Ishikawa (cell line): ENCODE data around the gene SLC28A1.

ENCODE experiments used
- EP300 ChIP-seq: IDR thresholded peaks from 2 replicates; pipeline ENCODE4 v1.6.1; 2012; ENCODE audit warnings: borderline replicate concordance
- TEAD4 ChIP-seq: IDR thresholded peaks from 2 replicates; pipeline ENCODE4 v1.6.1; 2012
- TF ChIP-seq, protein P1 (sequence below): IDR thresholded peaks from 2 replicates; pipeline ENCODE4 v1.6.1; 2012; ENCODE audit warnings: low read depth, mild to moderate bottlenecking

DNA sequence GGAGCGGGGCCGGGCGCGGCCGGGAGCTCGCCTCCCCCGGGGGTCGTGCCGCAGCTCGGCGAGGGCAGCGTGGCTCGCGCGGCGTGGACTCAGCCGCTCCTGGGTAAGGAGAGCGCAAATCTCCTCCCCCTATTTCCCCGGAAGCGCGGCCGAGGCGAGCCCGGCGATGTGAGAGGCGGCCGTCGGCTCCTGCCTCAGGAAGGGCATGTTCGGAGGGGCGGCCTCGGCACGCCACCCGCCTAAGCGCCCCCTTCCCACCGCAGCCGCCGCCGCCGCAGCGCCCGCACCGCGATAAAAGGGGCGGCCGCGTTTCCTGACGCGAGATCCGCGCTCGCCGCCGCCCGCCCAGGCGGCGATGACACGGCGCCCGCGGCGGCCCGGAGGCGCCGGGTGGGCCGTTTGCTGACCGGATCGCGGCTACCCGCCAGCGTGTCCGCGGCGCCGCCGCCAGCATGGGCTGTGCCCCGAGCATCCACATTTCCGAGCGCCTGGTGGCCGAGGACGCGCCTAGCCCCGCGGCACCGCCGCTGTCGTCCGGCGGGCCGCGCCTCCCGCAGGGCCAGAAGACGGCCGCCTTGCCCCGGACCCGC, 97.3 kb downstream of the SLC28A1 start, which contains the start of gene PDE8A:
- TF ChIP-seq EP300 (no peak), TEAD4 (no peak)
- TF ChIP-seq, protein P1, sequence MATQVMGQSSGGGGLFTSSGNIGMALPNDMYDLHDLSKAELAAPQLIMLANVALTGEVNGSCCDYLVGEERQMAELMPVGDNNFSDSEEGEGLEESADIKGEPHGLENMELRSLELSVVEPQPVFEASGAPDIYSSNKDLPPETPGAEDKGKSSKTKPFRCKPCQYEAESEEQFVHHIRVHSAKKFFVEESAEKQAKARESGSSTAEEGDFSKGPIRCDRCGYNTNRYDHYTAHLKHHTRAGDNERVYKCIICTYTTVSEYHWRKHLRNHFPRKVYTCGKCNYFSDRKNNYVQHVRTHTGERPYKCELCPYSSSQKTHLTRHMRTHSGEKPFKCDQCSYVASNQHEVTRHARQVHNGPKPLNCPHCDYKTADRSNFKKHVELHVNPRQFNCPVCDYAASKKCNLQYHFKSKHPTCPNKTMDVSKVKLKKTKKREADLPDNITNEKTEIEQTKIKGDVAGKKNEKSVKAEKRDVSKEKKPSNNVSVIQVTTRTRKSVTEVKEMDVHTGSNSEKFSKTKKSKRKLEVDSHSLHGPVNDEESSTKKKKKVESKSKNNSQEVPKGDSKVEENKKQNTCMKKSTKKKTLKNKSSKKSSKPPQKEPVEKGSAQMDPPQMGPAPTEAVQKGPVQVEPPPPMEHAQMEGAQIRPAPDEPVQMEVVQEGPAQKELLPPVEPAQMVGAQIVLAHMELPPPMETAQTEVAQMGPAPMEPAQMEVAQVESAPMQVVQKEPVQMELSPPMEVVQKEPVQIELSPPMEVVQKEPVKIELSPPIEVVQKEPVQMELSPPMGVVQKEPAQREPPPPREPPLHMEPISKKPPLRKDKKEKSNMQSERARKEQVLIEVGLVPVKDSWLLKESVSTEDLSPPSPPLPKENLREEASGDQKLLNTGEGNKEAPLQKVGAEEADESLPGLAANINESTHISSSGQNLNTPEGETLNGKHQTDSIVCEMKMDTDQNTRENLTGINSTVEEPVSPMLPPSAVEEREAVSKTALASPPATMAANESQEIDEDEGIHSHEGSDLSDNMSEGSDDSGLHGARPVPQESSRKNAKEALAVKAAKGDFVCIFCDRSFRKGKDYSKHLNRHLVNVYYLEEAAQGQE: no peak
